Activated T-cell treated with anti-CD3 and anti-CD28 coated beads, Interleukin-2, amount 50 U/mL, for 4 hours (primary cell): ENCODE data around the gene LIF. TPM values are rescaled to one million over a fixed set of nuclear protein-coding genes. Genes with fewer than 3 reads are reported as not detected.
A peak's percentile ranks its signal among the peaks of the same experiment; 100 is the strongest.

Experiments used
- ATAC-seq, 2 donors: fragments of 200-7000 bp; cut with Tn5 transposase; one replicate each; pipeline ENCODE4 v1.10.0; 2021
- DNase-seq: peaks from one replicate; pipeline ENCODE4 v3.0.0-alpha.2; 2020
- H3K27me3 Mint-ChIP-seq: one replicate; pipeline ENCODE4 v1.8.0; 2021; ENCODE audit warnings: low read depth, mixed read lengths
- H3K36me3 Mint-ChIP-seq: one replicate; pipeline ENCODE4 v1.8.0; 2022; ENCODE audit warnings: mixed read lengths; ENCODE audit not compliant: insufficient read depth
- H3K4me1 Mint-ChIP-seq: one replicate; pipeline ENCODE4 v1.8.0; 2021; ENCODE audit warnings: low read depth, mixed read lengths
- H3K4me3 Mint-ChIP-seq: one replicate; pipeline ENCODE4 v1.8.0; 2021; ENCODE audit warnings: mild to moderate bottlenecking, moderate library complexity, mixed read lengths
- H3K9me3 Mint-ChIP-seq: one replicate; pipeline ENCODE4 v1.8.0; 2021; ENCODE audit warnings: mixed read lengths
- total RNA-seq, 3 donors: library from RNA; stranded (reverse); gene quantifications; one replicate each; pipeline ENCODE4 v1.2.1, GENCODE V29; 2021

Gene LIF
- total RNA-seq, 3 donors from 2014 or later = 226 to 440 (median 307) TPM

- Mint-ChIP-seq H3K4me1 (peaks cover 50% of the 10 kb centered on the region), H3K4me3 (peak overlapping the region; percentile 35), H3K27me3 (peaks cover 3% of the 10 kb centered on the region), H3K9me3 (no peaks in the 10 kb centered on the region), H3K36me3 (peaks cover 18% of the 10 kb centered on the region)
- DNase-seq (no peak), ATAC-seq (no peak)
Measured at GRCh38 chr22:30247974-30248373, 1.4 kb upstream of the LIF start.

DNA sequence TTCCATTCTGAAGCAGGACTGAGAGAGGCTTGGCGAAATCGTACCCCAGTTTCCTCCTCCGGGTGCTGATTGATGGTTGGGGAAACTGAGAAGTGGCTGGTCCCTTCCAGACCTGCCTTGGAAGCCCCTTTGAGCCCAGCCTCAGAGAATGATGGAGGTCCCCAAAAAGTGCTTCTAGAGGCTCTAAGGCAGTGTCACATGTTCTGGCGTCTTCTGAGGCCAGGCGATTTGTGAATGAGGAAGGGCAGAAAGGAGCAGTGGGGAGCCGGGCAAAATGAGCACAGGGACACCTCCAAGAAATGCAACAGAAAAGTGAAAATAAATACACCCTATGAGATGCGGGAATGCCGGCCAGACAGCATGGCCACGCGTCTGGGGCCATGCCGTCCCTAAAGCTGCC, 1.0 kb upstream of the LIF start:
- peaks cover 3% of the 10 kb centered on the region for H3K27me3 Mint-ChIP-seq
- H3K9me3 Mint-ChIP-seq = no peaks in the 10 kb centered on the region
- H3K4me1 Mint-ChIP-seq = peaks cover 49% of the 10 kb centered on the region
- peaks cover 22% of the 10 kb centered on the region for H3K36me3 Mint-ChIP-seq
- no peak for DNase-seq
- peak overlapping the region; percentile 92 for H3K4me3 Mint-ChIP-seq
- ATAC-seq = no peak

DNA sequence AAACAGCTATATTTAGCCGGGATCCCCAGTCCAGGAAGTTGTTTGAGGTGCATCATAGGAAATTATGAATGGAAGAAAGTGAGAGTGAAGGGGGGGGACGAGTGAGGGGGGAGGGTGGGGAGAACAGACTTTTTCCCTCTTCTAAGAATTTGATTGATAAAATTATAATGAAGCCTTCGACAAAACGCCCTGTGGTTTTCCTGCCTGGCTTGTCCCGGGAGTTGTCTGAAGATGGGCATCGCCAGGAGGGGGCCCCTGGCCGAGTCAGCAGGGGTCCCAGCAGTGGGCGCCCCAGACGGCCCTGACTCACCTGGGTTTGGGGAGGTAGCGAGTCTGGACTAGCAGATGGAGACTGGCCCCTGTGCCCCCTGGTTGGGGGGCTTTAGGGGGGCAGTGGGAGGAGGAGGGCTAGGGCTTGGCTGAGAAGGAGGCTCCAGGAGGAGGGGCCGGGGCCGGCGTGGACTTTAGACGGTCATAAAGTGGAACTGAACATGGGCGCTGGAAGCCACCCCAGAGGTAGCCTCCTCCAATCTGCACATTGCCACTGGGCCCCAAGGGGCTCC, 336 bp upstream of the LIF start:
- peaks cover 23% of the 10 kb centered on the region for H3K36me3 Mint-ChIP-seq
- no peaks in the 10 kb centered on the region for H3K9me3 Mint-ChIP-seq
- peaks cover 3% of the 10 kb centered on the region for H3K27me3 Mint-ChIP-seq
- H3K4me1 Mint-ChIP-seq = peaks cover 49% of the 10 kb centered on the region
- peak overlapping the region; percentile 92 for H3K4me3 Mint-ChIP-seq
- ATAC-seq (peak; percentile 5 to 10), DNase-seq (no peak)

DNA sequence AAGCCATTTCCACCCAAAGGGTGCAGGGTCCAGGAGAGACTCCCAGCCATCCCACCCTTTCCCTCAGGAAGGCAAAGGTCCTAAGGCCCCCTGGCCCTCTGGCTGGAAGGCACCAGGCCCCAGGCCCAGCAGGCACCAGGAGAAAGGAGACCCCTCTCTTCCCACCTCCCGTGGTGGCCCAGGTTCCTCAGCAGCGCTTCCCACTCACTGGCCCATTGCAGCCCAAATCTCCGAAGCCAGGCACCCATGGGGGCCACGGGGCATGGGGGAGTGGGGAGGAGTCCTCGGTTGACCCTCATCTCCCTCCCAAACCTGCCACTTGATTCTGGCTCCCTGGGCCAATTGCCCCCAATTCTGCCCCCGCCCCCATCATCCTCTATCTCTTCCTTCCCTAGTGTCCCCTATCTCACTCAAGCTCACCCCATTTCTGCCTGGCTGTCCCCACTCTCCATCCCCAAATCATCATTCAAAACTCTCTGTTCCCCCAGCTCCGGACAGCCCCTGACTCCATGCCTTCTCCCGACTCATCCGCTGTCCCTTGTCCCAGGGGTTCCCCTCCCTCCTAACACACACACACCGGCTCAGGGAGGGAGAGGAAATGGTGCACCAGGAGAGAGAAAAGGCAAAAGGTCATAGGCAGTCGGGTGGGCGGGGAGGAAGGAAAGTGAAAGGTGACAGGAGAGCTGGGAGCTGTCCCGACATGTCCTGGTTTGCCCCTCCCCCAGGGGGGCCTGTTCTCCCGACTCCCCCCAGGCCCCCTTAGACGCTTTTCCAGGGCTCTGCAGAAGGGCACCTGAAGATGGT, 1.2 kb downstream of the LIF start:
- DNase-seq = no peak
- Mint-ChIP-seq H3K4me1 (peaks cover 44% of the 10 kb centered on the region), H3K9me3 (no peaks in the 10 kb centered on the region), H3K36me3 (peaks cover 23% of the 10 kb centered on the region), H3K4me3 (peak overlapping the region; percentile 92), H3K27me3 (peaks cover 3% of the 10 kb centered on the region)
- ATAC-seq = peak in 1 of 2 donors; percentile 4

DNA sequence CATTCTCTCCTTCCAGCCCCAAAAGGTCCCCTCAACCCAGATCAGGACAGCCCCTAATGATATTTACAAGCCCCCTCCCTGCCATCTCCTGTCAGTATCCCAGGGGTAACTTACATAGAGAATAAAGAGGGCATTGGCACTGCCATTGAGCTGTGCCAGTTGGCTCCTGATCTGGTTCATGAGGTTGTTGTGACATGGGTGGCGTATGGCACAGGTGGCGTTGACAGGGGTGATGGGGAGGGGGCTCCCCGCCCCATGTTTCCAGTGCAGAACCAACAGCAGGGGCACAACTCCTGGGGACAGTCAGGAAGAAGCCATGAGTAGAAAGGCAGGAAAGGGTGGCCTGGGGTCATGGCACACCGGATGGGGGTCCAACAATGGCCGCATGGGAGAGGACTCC, 1.9 kb downstream of the LIF start:
- peaks cover 23% of the 10 kb centered on the region for H3K36me3 Mint-ChIP-seq
- peaks cover 41% of the 10 kb centered on the region for H3K4me1 Mint-ChIP-seq
- H3K9me3 Mint-ChIP-seq = no peaks in the 10 kb centered on the region
- peaks cover 3% of the 10 kb centered on the region for H3K27me3 Mint-ChIP-seq
- ATAC-seq (no peak), DNase-seq (no peak)
- peak overlapping the region; percentile 92 for H3K4me3 Mint-ChIP-seq

DNA sequence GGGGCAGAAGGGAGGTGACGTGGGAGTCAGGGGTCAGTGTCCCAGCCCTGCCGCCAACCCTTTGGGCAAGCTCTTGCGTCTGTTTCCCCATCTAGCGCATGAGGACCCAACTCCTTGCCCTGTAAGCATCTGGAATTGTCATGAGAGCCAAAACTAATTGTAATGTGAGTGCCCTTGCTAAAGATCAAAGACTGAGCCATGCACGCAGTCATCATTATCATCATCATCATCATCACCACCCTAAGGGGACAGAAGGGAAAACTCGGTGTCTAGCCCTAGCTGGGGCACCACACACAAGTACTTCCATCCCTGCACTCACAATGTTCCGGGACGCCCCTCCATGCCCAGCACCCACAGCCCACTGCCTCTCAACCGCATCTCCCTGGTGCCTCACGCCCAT, 2.5 kb downstream of the LIF start:
- H3K4me1 Mint-ChIP-seq = peaks cover 41% of the 10 kb centered on the region

DNA sequence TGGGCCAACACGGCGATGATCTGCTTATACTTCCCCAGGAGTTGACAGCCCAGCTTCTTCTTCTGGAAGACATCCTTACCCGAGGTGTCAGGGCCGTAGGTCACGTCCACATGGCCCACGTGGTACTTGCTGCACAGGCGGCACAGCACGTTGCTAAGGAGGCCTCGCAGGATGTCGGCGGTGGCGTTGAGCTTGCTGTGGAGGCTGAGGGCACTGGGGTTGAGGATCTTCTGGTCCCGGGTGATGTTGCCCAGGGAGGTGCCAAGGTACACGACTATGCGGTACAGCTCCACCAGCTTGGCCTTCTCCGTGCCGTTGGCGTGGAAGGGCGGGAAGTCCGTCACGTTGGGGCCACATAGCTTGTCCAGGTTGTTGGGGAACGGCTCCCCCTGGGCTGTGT, 2.9 kb downstream of the LIF start:
- H3K4me3 Mint-ChIP-seq = peak overlapping the region; percentile 92
- no peak for DNase-seq
- peaks cover 3% of the 10 kb centered on the region for H3K27me3 Mint-ChIP-seq
- H3K4me1 Mint-ChIP-seq = peaks cover 40% of the 10 kb centered on the region
- ATAC-seq = no peak
- H3K9me3 Mint-ChIP-seq = no peaks in the 10 kb centered on the region
- H3K36me3 Mint-ChIP-seq = peaks cover 24% of the 10 kb centered on the region

More for the DNA sequence above, 2.5 kb downstream of the LIF start:
- peak overlapping the region; percentile 92 for H3K4me3 Mint-ChIP-seq
- no peaks in the 10 kb centered on the region for H3K9me3 Mint-ChIP-seq
- ATAC-seq (no peak), DNase-seq (no peak)
- H3K27me3 Mint-ChIP-seq = peaks cover 3% of the 10 kb centered on the region
- H3K36me3 Mint-ChIP-seq = peaks cover 23% of the 10 kb centered on the region

GRCh38 chr22:30241576-30242371, 4.8 kb downstream of the LIF start:
- DNase-seq (no peak), ATAC-seq (no peak)
- Mint-ChIP-seq H3K27me3 (no peaks in the 10 kb centered on the region), H3K36me3 (peaks cover 24% of the 10 kb centered on the region), H3K4me3 (peak overlapping the region; percentile 92), H3K9me3 (no peaks in the 10 kb centered on the region), H3K4me1 (peaks cover 24% of the 10 kb centered on the region)

DNA sequence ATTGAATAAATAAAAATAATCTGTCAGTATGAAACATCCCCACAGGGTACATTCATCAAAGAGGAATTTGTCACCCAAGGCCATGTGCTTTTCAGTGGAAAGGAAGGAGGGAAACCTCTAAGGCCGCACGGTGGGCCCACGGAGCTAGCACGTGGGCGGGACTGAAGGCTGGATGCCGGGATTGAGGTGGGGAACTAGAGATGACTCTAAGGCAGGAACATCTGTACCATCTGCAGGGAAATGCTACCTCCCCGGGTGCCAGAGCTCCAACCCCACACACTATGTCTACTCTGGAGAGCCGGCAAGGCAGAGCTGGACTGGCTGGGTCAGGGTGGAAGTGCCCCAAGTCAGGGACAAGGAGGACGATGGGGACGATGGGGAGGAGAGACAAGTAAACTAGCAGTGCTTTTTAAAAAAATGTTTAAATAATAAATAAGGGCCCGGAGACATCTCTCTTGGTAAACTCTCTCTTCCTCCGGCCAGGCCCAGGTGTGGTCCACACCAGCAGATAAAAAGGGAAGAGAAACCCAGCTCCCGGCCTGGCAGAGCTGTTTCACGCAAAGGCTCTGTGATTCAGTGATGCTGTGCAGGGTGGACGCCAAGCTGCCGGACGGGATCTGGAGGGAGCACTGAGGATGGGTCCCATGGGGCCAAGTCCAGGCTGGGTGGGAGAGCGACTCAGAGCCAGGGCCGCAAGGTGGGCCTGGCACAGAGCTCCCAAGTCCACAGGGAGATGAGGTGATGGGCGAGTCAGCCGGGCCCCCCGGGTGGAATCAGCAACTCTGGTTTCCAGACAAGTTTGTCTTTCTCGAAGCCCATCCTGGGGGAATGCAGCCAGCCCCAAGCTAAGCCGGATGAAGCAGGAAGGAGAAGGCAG, 5.8 kb downstream of the LIF start:
- H3K27me3 Mint-ChIP-seq = no peaks in the 10 kb centered on the region
- ATAC-seq = no peak
- H3K36me3 Mint-ChIP-seq = peaks cover 24% of the 10 kb centered on the region
- peak overlapping the region; percentile 92 for H3K4me3 Mint-ChIP-seq
- H3K9me3 Mint-ChIP-seq = no peaks in the 10 kb centered on the region
- no peak for DNase-seq
- H3K4me1 Mint-ChIP-seq = peaks cover 21% of the 10 kb centered on the region

GRCh38 chr22:30239488-30240405, 6.8 kb downstream of the LIF start:
- ATAC-seq (no peak), DNase-seq (no peak)
- Mint-ChIP-seq H3K4me3 (no peak overlapping the region), H3K9me3 (no peaks in the 10 kb centered on the region), H3K27me3 (no peaks in the 10 kb centered on the region), H3K36me3 (peaks cover 22% of the 10 kb centered on the region), H3K4me1 (peaks cover 17% of the 10 kb centered on the region)

DNA sequence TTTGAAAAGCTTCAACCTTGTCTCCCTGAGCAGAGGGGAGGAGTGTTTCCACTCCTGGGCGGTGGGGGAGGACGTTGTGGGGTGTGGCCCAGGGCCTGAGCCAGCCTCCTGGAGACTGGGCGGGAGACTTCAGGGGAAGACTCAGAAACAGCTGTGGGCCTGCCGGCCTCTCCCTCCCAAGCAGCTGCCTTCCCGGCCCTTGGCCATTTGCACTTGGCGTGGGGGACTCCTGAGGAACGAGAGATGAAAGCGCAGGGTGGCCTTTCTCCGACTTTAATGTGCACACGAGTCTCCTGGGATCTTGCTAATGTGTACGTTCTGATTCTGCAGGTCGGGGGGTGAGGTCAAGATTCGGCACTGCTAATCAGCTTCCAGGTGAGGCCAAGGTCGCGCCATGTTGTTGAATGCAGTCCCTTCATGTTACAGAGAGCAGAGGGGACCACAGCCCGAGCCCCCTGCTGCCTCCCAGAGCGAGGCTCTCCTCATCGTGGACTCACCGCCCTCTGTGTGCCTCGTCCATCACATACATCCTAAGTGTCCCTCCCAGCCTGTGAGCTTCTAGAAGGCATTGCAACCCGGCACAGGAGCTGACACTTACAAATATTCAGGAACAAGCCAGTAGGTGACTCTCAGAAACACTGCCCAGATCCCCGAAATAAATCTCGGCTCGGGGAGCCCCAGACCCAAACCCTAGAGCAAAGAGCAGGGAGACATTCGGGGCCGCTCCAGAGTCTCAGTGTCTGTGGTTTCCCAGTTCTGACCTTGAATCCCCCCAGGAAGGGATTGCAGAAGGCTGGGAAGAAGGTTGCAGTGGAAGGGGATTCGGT, 7.7 kb downstream of the LIF start:
- Mint-ChIP-seq H3K36me3 (peaks cover 13% of the 10 kb centered on the region), H3K4me1 (peaks cover 9% of the 10 kb centered on the region), H3K9me3 (no peaks in the 10 kb centered on the region), H3K27me3 (no peaks in the 10 kb centered on the region), H3K4me3 (no peak overlapping the region)
- no peak for DNase-seq
- no peak for ATAC-seq

GRCh38 chr22:30238136-30238535, 8.4 kb downstream of the LIF start:
- ATAC-seq = no peak
- peaks cover 6% of the 10 kb centered on the region for H3K4me1 Mint-ChIP-seq

More at GRCh38 chr22:30238136-30238535, 8.4 kb downstream of the LIF start:
- no peak for DNase-seq
- H3K27me3 Mint-ChIP-seq = no peaks in the 10 kb centered on the region
- H3K36me3 Mint-ChIP-seq = peaks cover 8% of the 10 kb centered on the region
- H3K4me3 Mint-ChIP-seq = no peak overlapping the region
- no peaks in the 10 kb centered on the region for H3K9me3 Mint-ChIP-seq
